HepG2 (cell line): ENCODE measurements around the gene VAT1L. TPM values are rescaled to one million over a fixed set of nuclear protein-coding genes. Genes with fewer than 3 reads are reported as not detected.

ENCODE experiments used
- THAP11 ChIP-seq: IDR thresholded peaks from 2 replicates; pipeline ENCODE4 v1.6.1; 2016; ENCODE audit warnings: missing biosample characterization, missing genetic modification reagents
- ZFX ChIP-seq: sonication (generic); formaldehyde crosslinking; IDR thresholded peaks from 2 replicates; pipeline ENCODE4 v1.4.0; 2020; ENCODE audit warnings: mild to moderate bottlenecking, low read depth, missing genetic modification reagents, moderate library complexity
- ZNF326 ChIP-seq: sonication (generic); formaldehyde crosslinking; IDR thresholded peaks from 2 replicates; pipeline ENCODE4 v1.4.0; 2020; ENCODE audit warnings: missing genetic modification reagents, borderline replicate concordance
- ZNF430 ChIP-seq: sonication (generic); formaldehyde crosslinking; IDR thresholded peaks from 2 replicates; pipeline ENCODE4 v1.9.0; 2021; ENCODE audit warnings: mild to moderate bottlenecking, missing genetic modification reagents
- ZNF577 ChIP-seq: sonication (generic); formaldehyde crosslinking; IDR thresholded peaks from 2 replicates; pipeline ENCODE4 v1.4.0; 2020; ENCODE audit warnings: mild to moderate bottlenecking, low read depth, missing genetic modification reagents, borderline replicate concordance
- ZNF607 ChIP-seq: sonication (generic); formaldehyde crosslinking; IDR thresholded peaks from 2 replicates; pipeline ENCODE4 v1.5.1; 2020; ENCODE audit warnings: missing genetic modification reagents, mild to moderate bottlenecking, borderline replicate concordance
- ZNF7 ChIP-seq: IDR thresholded peaks from 2 replicates; pipeline ENCODE4 v1.6.1; 2016; ENCODE audit warnings: missing biosample characterization, missing genetic modification reagents
- ZNF746 ChIP-seq: sonication (generic); formaldehyde crosslinking; IDR thresholded peaks from 2 replicates; pipeline ENCODE4 v1.8.0; 2022; ENCODE audit warnings: mild to moderate bottlenecking, missing genetic modification reagents
- polyA plus RNA-seq, 8 experiments: library from polyadenylated mRNA; depleted of rRNA in 3 of 8; stranded (reverse) in 7 of 8; unstranded in 1 of 8; fragments of >200 nt; fragmentation: Illumina TruSeq in 4 of 8; extraction: Trizol in 4 of 8; gene quantifications; 2 replicates each; pipeline versions ENCODE4 v1.2.1 to v1.2.3, GENCODE V29; 2011 to 2016; ENCODE audit warnings: low read depth in 4 of 8, missing spikeins in 1 of 8, mixed read lengths in 1 of 8; ENCODE audit not compliant: insufficient read depth in 1 of 8
- total RNA-seq, 5 experiments: library from RNA; depleted of rRNA; stranded (reverse); fragments of >200 nt; fragmentation: Illumina TruSeq; extraction: Trizol; gene quantifications; 2 replicates each; pipeline ENCODE4 v1.2.3, GENCODE V29; 2016; ENCODE audit warnings: low read depth in 1 of 5
- TF ChIP-seq, protein P1 (sequence below): sonication (generic); formaldehyde crosslinking; IDR thresholded peaks from 2 replicates; pipeline ENCODE4 v1.4.0; 2020; ENCODE audit warnings: mild to moderate bottlenecking, missing genetic modification reagents
- TF ChIP-seq, protein P2 (sequence below), 2 experiments: IDR thresholded peaks; 2 replicates each; pipeline ENCODE4 v1.6.1; 2011 to 2012; ENCODE audit warnings: low read length in 2 of 2, borderline replicate concordance in 1 of 2, low read depth in 1 of 2, mild to moderate bottlenecking in 1 of 2, moderate library complexity in 1 of 2

Gene VAT1L
- total and polyA plus RNA-seq, 2 of the 13 experiments (the other 11 are each of a cell fraction or from before 2014, with no cell fraction given), result not detected

DNA sequence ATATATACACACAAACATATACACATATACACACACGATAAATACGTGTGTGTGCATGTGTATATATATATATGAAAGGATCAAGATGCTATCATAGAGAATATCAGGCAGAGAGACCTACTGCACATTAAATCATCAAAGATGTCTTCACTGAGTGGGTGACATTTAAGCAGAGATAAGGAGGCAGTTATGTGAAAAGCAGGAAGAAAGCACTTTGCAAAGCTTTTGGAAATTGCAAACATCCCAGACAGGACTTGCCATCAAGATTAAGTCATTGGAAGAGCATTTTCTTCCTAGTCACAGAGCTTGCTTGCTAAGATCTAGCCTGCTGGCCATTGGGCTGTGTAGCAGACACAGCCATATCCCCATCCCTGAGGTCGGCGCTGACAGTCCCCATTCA, 56.4 kb downstream of the VAT1L start (continued):
- TF ChIP-seq, protein P1, sequence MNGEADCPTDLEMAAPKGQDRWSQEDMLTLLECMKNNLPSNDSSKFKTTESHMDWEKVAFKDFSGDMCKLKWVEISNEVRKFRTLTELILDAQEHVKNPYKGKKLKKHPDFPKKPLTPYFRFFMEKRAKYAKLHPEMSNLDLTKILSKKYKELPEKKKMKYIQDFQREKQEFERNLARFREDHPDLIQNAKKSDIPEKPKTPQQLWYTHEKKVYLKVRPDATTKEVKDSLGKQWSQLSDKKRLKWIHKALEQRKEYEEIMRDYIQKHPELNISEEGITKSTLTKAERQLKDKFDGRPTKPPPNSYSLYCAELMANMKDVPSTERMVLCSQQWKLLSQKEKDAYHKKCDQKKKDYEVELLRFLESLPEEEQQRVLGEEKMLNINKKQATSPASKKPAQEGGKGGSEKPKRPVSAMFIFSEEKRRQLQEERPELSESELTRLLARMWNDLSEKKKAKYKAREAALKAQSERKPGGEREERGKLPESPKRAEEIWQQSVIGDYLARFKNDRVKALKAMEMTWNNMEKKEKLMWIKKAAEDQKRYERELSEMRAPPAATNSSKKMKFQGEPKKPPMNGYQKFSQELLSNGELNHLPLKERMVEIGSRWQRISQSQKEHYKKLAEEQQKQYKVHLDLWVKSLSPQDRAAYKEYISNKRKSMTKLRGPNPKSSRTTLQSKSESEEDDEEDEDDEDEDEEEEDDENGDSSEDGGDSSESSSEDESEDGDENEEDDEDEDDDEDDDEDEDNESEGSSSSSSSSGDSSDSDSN (CRISPR knock-in tag), result no peak
- TF ChIP-seq THAP11 (CRISPR knock-in tag) (no peak), ZNF577 (no peak), ZNF430 (CRISPR knock-in tag) (no peak), ZNF326 (no peak), ZNF746 (CRISPR knock-in tag) (no peak), ZNF607 (CRISPR knock-in tag) (no peak), ZNF7 (CRISPR knock-in tag) (no peak), ZFX (CRISPR knock-in tag) (no peak)
- TF ChIP-seq, protein P2, sequence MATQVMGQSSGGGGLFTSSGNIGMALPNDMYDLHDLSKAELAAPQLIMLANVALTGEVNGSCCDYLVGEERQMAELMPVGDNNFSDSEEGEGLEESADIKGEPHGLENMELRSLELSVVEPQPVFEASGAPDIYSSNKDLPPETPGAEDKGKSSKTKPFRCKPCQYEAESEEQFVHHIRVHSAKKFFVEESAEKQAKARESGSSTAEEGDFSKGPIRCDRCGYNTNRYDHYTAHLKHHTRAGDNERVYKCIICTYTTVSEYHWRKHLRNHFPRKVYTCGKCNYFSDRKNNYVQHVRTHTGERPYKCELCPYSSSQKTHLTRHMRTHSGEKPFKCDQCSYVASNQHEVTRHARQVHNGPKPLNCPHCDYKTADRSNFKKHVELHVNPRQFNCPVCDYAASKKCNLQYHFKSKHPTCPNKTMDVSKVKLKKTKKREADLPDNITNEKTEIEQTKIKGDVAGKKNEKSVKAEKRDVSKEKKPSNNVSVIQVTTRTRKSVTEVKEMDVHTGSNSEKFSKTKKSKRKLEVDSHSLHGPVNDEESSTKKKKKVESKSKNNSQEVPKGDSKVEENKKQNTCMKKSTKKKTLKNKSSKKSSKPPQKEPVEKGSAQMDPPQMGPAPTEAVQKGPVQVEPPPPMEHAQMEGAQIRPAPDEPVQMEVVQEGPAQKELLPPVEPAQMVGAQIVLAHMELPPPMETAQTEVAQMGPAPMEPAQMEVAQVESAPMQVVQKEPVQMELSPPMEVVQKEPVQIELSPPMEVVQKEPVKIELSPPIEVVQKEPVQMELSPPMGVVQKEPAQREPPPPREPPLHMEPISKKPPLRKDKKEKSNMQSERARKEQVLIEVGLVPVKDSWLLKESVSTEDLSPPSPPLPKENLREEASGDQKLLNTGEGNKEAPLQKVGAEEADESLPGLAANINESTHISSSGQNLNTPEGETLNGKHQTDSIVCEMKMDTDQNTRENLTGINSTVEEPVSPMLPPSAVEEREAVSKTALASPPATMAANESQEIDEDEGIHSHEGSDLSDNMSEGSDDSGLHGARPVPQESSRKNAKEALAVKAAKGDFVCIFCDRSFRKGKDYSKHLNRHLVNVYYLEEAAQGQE (IDR thresholded peaks at IDR 0.05; ENCODE audit: borderline replicate concordance in 1 of 2, low read depth in 1 of 2, low read length in 2 of 2), result no peak
- TF ChIP-seq, all 625 proteins: peak for 0
